Stimulated activated CD4-positive, alpha-beta T cell treated with anti-CD3 and anti-CD28 coated beads, Interleukin-4, amount 100 ng/mL, for 48 hours (primary cell): ENCODE data around the gene TXNL1.
"Not testable (repeated sequence)": the region's sequence is repeated elsewhere in the genome, so short reads cannot be mapped to it uniquely, and the experiment has no call there.

Experiments
- DNase-seq, 2 donors: peaks; one replicate each; pipeline ENCODE4 v3.0.0-alpha.2; 2020; ENCODE audit warnings: low read depth in 2 of 2

TXNL1 gene

GRCh38 chr18:56638232-56639103, at the start of gene TXNL1:
TXNL1 (minus strand) TSS chr18:56638592; CDS start chr18:56638440, 152 bp downstream.
- DNase-seq: peak; percentile 99 to 100

DNA sequence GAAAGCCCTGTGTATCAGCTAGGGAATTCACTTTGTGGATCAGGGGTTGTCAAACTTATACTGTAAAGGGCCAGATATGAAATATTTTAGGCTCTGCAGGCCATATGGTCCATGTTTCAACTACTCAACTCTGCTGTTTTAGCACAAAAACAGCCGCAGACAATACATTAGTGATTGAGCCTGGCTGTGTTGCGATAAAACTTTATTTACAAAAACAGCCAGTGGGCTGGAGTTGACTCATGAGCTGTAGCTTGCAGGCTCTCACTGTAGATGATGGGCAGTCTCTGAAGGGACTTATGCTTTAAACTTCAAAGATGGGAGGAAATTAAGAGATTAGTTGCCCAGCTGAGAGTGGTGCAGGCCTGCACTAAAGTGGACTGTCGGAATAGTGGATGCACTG, 45.9 kb upstream of the TXNL1 start:
- DNase-seq: no peak

DNA sequence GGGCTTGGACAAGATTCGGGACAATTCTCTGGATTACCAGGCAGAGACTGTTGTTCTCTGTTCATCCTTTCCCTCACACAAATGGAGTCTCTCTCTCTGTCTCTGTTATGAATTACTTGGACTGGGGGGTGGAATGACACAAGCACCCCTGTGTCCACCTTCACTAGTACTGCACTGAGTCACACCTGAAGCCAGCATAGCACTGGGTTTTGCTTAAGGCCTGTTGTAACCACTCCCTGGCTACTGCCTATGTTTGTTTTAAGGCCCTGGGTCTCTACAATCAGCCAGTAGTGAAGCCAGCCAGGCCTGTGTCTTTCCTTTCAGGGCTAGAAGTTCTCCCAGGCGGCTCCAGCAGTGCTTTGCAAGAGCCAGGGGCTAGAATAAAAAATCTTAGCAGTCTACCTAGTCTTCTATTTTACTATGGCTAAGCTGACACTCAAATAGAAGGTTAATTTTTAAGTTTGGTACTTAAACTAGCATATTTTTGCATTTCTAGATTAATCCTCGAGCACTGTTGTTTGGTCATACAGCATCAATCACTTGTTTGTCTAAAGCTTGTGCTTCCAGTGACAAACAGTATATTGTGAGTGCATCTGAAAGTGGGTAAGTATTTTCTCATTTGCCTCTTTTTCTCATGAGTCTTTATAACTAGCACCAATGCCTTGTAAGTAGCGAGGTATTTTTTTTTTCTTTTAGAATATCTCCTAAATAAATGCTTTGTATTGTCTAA, 40.6 kb upstream of the TXNL1 start:
- no peak for DNase-seq

DNA sequence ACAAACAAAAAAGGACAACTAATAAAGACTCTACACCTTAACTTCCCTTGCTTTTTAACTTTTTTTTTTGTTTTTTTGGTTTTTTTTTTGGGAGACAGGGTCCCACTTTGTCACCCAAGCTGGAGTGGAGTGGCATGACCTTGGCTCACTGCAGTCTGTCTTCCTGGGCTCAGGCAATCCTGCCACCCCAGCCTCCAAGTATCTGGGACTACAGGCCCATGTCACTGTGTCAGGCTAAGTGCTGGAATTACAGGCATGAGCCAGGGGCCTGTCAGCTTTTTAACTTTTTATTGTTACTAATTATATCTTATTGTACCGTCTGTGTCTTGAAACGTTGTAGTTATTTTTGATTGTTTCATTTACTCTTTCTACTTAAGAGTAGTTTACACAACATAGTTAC, 38.2 kb upstream of the TXNL1 start:
- DNase-seq: no peak

- no peak for DNase-seq
Measured at GRCh38 chr18:56672981-56673380, 34.6 kb upstream of the TXNL1 start.

GRCh38 chr18:56672391-56672790, 34.0 kb upstream of the TXNL1 start:
- no peak for DNase-seq

GRCh38 chr18:56662902-56663301, 24.5 kb upstream of the TXNL1 start:
- no peak for DNase-seq

GRCh38 chr18:56662502-56662901, 24.1 kb upstream of the TXNL1 start:
- DNase-seq: no peak

GRCh38 chr18:56662063-56662408, 23.6 kb upstream of the TXNL1 start:
- DNase-seq: no peak

DNA sequence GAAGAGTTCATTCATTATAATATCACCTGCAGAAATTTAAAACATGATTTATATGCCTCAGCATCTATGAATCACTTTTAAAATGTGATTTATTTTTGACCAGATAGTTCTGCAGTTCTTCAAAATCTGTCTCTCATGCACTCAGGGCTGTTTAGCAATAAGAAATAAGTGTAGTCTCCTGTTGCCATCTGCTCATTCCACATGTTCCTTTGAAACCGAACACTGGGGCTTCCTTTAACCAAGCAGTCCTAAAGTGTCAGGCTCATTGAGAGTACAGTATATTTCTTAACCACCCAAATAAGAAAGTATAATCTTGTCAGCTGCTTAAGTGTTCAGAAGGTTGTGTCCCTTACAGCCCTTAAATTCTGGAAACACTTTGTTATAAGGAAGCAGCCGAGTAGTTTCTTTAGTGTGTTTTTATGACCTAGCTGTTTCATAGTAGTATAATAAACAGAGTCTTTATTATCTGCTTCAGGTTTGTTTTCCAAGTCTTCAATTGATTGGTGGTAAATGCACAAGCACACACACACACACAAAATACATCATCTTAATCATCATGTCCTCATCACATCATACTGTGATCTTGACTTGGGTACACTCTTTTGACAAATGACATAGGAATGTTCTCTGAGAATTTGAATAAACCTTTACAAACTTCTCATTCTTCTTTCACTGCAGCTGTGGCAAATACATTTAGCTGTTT, 23.1 kb upstream of the TXNL1 start:
- no peak for DNase-seq

DNA sequence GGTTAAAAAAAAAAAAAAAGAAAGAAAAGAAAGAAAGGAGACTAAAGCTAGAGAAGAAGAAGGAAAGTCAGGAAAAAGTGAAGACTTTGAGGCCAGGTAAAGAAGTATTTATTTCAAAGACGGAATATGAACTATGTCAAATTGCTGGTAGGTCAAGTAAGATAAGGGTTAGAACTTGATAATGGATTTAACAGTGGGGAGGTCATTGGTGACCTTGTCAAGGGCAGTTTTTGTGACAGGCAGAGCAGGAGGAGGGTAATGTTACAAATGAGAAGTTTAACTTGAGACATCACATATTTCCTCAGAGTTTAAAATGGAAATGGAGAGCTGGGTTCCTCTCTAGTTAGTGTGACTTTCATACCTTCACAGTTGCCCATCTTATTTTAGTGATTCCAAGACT, 22.3 kb upstream of the TXNL1 start:
- no peak for DNase-seq

DNA sequence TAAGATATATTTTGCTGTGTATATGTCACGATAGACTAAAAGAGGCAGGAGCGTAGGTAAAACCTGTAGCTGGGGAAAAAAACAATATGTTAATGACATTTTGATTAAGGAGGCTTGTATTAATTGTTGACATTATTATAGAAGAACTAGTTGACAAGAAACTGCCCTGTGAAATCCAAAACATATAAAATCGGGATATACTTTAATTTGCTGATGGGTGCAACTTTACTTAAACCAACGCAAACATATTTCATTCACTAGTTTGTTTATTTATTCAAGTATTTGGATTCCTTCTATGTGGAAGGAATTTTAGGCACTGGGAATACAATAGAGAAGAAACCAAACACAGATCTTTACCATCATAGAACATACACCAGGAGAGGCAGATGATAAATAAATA, 20.7 kb upstream of the TXNL1 start:
- DNase-seq: no peak

- no peak for DNase-seq
Measured at GRCh38 chr18:56658261-56658660, 19.9 kb upstream of the TXNL1 start.

- not testable (repeated sequence) for DNase-seq
Measured at GRCh38 chr18:56654280-56654679, 15.9 kb upstream of the TXNL1 start.

DNA sequence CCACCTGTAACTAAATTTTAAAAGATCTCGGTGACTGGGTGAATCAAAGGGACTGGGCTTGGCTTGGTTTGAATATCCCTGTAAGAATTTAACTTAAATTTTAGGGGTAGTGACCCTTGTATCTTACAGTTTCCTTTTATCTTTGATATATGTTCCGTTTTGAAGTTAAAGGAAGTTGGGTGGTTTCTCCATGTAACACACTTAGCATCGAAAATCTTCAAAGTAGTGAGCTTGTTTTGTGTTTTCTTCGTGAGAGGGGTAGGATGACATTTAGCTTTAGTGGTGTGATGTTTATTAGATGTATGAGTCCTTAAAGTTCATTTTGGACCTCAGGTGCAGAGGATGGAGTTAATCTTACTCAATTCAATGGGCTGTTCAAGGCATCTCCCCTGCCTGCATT, 14.4 kb upstream of the TXNL1 start:
- DNase-seq: no peak

GRCh38 chr18:56651771-56652092, 13.3 kb upstream of the TXNL1 start:
- no peak for DNase-seq

DNA sequence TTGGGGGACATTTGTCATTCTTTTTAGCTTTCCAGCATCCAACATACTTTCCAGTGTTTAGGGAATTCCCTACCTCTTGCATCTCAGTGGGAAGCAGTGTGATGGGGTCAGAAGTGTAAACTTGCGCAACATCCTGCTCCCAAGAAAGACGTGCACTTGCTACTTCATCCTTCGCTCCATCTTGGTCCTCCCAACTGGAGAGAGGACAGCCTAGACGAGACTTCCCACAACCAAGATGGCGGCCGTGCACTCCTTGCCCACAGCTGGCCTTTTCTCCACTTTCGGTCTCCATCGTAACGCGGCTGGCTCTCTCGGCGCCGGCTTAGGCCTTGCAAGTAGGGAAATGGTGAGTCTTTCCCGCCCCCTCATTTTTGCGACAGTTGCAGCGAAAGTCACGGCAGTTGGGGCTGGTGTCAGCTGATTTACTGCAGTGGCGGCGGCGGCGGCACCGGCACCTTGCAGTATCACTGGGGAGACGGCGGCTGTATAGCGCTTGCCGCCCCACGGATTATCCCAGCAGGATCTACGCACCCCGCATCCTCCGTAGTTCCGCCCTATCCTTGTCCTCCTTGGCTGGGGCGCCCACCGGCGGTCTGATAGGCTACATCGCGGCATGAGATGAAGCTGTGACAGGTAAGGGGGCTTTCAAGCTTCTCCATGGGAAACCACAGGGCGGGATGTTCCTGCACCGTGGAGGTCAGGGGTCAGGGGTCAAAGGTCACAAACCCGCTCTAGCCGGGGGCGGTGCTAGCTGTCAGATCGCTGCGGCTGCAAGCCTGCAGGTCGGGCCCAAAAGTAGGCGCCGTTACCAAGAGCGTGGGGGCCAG, 12.8 kb upstream of the TXNL1 start, which contains the start of gene WDR7:
Gene WDR7, plus strand, starts transcription at position 416 of the 827 bp plus-strand sequence. CDS start 21,157 bp downstream, outside the sequence.
- peak; percentile 90 to 94 for DNase-seq

GRCh38 chr18:56649996-56650395, 11.6 kb upstream of the TXNL1 start:
- no peak for DNase-seq

GRCh38 chr18:56647951-56648893, 9.8 kb upstream of the TXNL1 start:
- no peak for DNase-seq

DNA sequence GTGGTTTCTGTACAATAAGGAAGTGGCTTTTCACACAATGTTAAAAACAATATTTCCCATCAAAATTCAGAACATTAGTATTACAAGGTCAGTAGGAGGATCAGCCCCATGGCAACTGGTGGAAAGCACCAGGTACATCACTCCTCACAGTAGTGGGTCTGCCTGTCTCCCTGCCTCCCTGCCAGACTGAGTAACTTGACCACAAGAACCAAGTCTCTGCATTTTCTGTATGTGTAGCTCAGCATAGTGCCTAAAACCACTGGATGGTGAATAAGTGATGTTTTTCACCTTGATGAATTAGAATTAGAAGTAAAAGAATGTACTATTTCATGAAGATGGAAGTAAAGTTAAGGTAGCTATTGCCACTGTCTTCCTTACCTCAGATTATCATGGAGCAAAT, 8.7 kb upstream of the TXNL1 start:
- no peak for DNase-seq
